HG03342 (cell line): ENCODE data around the gene SMIM29.
A peak's percentile ranks its signal among the peaks of the same experiment; 100 is the strongest.

Experiments
- ATAC-seq: cut with Tn5 transposase; IDR thresholded peaks from one replicate; pipeline ENCODE4 v1.9.1; 2021; ENCODE audit warnings: mild to moderate bottlenecking, moderate library complexity; ENCODE audit not compliant: unreplicated experiment

Gene SMIM29

DNA sequence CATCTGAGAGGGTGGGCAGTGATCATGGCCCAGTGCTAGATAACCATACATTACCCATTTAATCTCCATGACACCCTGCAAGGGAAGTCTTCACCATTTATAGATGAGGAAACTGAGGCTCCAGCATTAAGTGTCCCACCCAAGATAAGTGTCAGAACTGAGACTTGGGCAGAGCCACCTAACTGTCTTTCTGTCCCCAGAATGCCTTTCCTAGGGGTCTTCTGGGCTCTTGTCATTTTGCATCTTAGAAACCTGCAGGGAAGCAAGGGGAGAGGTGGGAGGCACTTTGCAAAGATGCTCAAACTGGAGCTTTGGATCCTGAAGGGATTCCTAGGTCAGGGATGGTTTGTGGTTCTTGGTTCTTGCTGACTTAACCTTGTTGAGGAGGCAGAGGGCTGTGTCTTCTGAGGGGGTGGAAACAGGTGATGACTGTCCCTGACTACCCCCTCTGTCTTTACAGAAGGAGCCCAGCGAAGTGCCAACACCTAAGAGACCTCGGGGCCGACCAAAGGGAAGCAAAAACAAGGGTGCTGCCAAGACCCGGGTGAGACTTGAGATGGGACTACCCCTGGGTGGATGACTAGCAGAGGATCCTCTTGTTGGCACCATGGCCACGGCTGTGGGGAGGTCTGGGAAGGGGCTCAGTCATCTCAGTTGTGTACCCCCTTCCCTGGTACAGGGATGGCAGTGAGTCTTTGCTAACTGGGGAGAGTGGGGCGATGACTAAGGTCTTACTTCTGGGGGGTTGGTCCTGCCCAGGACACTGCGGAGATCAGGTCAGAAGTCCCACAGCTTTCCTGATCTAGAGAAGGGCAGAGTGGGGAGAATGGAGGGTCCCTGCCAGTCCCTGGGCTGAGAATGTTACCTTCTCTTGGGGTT, 6.3 kb downstream of the SMIM29 start:
- no peak for ATAC-seq

DNA sequence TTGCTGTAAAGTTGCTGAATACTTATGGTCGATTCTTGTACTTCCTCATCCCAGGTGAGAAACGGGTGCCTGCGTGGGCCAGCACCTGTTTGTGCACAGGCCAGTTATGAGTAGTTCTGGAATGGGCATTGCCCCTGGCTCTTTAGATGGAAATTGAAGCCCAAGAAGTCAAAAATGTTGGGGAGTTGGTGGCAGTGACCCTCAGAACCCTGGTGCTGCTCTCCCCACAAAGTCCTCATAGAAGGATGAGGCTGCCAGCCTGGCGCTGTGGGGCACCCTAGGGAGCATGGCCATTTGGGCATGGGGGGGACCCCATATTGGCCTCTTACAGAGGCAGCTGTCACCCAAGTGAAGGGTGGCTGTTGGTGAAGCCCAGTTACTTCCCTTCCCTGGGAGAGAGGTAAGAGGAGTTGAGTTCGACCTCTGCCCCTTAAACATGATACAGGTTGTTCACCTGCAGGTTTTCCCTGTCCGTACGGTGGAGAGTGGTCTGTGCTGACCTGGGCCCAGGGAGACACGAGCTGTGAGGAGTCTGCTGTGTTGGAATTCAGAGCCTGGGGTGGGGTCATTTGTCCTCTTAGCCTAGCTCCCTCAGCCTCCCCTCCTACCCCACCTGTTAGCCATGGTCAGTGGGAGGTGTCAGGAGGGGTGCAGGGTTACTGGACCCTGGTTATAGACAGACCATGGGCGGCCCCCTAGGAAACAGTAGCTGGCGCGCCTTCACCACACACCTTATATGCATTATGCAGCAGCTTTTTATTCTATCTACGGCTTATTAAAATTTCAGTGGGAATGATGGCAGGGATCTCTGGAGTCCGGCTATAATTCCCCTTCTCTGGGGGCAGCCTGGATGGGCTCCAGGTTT, 7.2 kb downstream of the SMIM29 start:
- no peak for ATAC-seq

DNA sequence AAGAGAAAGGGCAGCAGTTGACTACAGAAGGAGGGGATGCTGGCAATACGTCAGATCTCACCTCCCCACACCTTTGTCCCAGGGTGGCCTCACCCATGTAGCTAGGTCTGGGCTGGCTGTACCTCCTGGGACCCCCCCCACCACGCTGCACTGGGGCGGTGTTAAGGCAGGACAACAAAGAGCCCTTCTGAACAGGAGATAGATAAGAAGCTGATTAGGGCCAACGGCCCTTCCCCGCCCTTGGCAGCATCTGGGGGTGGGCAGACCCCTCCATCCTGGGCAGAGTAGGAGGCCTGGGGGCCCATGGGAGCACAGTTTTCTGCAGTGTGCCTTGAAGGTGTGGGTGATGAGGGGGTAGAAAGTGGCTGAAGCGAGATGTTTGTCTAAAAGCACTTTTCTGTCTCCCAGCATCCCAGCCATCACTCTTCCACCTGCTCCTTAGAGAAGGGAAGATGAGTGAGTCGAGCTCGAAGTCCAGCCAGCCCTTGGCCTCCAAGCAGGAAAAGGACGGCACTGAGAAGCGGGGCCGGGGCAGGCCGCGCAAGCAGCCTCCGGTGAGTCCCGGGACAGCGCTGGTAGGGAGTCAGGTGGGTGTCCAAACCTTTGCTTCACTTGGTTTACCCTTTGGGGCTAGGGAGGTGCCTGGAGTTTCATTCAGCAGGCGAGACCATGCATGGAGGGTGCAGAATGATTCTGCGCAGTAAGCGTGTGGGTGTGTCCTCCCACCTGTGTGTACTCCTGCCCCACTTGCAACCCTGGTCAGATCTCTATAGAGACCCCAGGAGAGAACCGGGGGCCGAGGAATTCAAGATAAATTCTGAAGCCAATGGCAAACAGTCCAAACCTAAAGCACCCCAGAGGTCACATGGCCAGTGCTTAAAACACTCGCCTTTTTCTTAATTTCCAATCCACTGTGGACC, 8.2 kb downstream of the SMIM29 start:
- no peak for ATAC-seq

GRCh38 chr6:34239893-34240292, 8.9 kb downstream of the SMIM29 start:
- ATAC-seq: no peak

DNA sequence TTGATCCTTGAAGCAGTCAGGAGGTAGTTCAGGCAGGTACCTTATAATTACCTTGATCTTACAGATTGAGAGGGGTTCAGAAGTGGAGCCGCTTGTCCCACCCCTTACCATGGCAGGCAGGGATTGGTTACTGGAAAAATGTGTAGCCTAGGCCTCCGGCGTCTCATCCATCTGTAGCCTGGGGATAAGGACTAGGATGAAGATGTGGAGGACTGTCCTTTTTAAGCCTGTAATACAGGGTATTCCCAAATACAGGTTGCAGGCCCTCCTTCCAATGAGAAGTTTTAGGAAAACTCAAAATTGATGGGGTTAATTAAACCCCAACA, 9.3 kb downstream of the SMIM29 start:
- ATAC-seq: no peak

- no peak for ATAC-seq
Measured at GRCh38 chr6:34238585-34239499, 10.0 kb downstream of the SMIM29 start.

DNA sequence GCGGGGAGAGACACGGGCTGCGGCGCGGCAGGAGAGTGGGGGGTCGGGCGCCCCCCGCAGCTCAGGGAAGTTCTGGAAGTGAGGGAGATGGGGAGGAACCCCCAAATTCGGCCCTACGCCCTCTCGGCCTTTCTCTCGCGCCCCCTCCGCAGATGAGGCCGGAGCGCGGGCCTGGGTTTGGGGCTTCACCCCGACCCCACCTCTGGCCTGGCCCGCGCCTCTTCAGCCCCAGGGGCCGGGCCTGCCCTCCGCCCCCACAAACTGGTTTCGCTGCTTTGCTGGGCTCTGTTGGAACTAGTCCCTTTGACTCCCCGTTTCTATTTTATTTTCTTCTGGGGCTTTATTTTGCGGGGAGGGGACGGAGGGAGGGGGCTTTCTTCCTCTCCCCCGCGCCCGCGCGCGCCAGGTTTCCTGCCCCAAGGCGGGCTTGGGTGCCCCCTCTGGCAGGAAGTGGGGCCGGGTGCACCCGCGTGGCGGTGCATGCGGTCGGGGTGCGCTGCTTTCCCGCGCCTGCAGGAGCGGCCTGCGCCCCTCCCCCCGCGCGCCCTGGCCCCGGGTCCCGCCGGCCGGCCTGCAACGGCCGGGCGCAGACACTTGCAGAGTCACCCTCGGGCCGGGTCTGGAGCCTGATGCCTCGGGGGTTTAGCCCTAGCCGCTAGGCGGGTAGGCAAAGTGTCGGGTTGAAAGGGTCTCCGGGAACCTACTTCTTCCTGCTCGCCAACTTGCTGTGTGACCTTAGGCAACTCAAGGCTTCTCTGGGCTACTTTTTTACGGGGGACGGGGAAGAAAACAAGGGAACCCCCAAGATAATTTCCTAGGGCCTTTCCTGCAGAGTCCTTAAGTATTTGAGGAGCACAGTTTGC, 10.9 kb downstream of the SMIM29 start:
- ATAC-seq: no peak

- peak; percentile 7 for ATAC-seq
Measured at GRCh38 chr6:34237316-34237721, 11.5 kb downstream of the SMIM29 start.

DNA sequence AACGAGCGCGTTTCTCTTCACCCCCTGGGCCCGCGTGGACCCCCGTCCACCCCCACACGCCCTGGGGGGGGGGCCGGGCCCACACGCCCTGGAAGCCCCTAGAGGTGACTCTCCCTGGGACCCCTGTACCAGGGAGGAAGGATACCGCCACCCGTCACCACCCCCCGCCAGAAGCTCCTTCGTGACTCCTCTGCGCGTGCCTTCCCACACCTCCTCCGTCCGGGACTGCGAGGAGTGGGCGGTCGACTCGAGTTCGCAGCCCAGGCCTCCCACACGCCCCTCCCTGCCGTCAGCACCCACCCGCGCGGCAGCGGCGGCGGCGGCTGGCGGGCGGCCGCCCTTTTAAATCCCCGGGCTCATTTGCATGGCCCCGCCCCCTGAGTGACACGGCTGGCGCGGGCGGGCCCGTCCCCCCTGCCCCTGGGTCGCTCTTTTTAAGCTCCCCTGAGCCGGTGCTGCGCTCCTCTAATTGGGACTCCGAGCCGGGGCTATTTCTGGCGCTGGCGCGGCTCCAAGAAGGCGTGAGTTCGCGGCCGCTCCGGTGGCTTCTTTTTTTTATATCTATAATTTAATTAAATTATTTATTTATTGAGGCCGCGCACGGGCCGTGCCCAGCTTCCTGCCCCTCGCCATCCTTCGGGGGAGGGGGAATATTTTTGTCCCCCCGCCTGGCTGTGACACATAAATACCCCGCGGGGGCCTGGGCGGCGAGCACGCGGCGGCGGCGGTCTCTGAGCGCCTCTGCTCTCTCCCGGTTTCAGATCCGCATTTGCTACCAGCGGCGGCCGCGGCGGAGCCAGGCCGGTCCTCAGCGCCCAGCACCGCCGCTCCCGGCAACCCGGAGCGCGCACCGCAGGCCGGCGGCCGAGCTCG, 12.1 kb downstream of the SMIM29 start, which contains the start of gene HMGA1:
HMGA1 (plus strand) TSS at position 431 of the 873 bp plus-strand sequence. CDS start 3,908 bp downstream, outside the sequence.
- peak; percentile 63 for ATAC-seq

GRCh38 chr6:34236131-34236442, 12.7 kb downstream of the SMIM29 start:
- peak; percentile 7 for ATAC-seq

- peak; percentile 5 for ATAC-seq
Measured at GRCh38 chr6:34235307-34236130, 13.3 kb downstream of the SMIM29 start.

DNA sequence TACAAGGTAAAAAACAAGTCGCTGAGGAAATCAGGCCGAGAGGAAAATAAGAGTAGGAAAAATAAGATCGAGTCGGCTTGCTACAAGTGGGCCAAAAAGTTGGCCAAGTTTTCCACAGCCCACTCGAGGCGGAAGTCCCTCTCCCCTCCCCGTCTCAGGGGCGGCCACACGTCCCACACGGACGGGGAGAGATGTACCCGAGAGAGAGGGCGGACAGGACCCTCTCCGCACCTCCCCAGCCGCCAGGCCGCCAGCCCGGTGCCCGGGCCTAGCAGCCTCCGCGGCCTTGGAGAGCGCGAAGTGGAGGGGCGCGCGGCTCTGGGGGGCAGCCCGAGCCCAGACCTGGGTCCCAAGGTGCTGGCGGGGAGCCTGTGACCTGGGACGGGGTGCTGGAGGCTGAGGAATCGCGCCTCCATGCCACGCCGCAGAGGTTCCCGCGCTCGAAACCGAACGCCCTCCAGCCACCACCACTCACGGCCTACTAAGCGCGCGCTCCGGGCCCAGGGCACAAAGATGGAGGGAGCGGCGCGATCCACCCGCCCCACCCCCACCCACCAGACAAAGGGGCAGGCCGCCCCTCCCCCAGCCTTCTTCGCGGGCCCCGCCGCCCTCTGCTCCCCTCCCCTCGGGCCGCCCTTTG, 14.0 kb downstream of the SMIM29 start:
- no peak for ATAC-seq

DNA sequence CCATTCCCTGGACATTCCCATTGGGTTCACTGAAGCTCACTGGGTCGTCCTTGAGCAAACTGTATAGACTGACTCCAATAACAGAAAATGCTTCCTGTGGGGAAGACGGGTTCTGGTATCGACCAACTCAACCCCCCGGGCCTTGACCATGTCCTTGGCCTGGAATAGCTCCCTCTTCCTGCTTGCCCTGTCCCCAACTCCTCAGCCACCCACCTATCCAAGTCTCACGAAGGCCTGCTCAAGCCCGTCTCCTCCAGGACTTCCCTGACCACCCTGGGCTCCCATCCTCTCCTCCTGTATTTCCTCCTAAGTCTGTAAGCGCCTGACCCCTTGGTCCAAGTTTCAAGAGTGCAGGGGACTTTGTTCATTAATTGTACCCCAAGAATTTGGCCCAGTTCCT, 14.9 kb downstream of the SMIM29 start:
- ATAC-seq: no peak

- no peak for ATAC-seq
Measured at GRCh38 chr6:34232901-34233300, 15.9 kb downstream of the SMIM29 start.

DNA sequence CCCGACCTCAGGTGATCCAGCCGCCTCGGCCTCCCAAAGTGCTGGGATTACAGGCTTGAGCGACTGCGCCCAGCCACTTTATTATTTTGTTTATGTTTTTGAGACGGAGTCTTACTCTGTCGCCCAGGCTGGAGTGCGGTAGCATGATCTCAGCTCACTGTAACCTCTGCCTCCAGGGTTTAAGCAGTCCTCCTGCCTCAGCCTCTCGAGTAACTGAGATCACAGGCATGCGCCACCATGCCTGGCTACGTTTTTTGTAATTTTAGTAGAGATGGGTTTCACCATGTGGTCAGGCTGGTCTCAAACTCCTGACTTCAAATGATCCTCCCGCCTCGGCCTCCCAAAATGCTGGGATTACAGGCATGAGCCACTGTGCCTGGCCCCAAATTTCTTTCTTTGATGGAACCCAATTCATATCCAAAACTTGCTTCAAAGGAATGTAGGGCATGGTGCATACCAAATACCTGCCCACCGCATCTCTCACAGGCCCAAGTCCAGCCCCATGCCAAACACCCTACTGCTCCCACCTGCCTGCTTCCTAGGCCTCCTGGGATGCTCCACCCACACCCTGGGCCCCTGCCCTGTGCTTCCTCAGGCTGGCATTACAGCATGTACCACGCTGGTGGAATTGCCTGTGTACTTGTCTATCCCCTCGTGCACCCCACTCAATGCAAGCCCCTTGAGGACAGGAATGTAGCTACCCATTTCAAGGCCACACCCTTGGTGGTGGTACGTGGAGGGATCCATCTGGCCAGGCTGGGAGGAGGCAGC, 17.1 kb downstream of the SMIM29 start:
- no peak for ATAC-seq
